DMS79 treated with DMSO at 0.1 percent for 48 hours (cell line): Measurements from ENCODE around the gene ADAMTS13.
A peak's percentile ranks its signal among the peaks of the same experiment; 100 is the strongest.
"Not testable (repeated sequence)": the region's sequence is repeated elsewhere in the genome, so short reads cannot be mapped to it uniquely, and the experiment has no call there.

Experiments used
- DNase-seq: peaks from one replicate; lab custom pipeline; 2025; lab: John Stamatoyannopoulos, UW

Gene ADAMTS13

GRCh38 chr9:133425049-133425632 is 3.0 kb downstream of the ADAMTS13 start:
- no peak for DNase-seq

GRCh38 chr9:133426011-133426410 is 3.8 kb downstream of the ADAMTS13 start:
- DNase-seq = no peak

GRCh38 chr9:133427658-133428348 is 5.6 kb downstream of the ADAMTS13 start:
- DNase-seq = no peak

- DNase-seq = no peak
Measured at GRCh38 chr9:133428617-133429101, 6.5 kb downstream of the ADAMTS13 start.

- DNase-seq = no peak
Measured at GRCh38 chr9:133429214-133429613, 7.0 kb downstream of the ADAMTS13 start.

GRCh38 chr9:133429641-133430161 is 7.5 kb downstream of the ADAMTS13 start:
- no peak for DNase-seq

- DNase-seq = no peak
Measured at GRCh38 chr9:133430244-133430643, 8.1 kb downstream of the ADAMTS13 start.

- no peak for DNase-seq
Measured at GRCh38 chr9:133433351-133433843, 11.2 kb downstream of the ADAMTS13 start.

GRCh38 chr9:133436681-133437080 is 14.5 kb downstream of the ADAMTS13 start:
- DNase-seq = no peak

- no peak for DNase-seq
Measured at GRCh38 chr9:133437753-133438531, 15.8 kb downstream of the ADAMTS13 start.

GRCh38 chr9:133439337-133439736 is 17.2 kb downstream of the ADAMTS13 start:
- no peak for DNase-seq

- no peak for DNase-seq
Measured at GRCh38 chr9:133440874-133441273, 18.7 kb downstream of the ADAMTS13 start.

GRCh38 chr9:133441571-133441970 is 19.4 kb downstream of the ADAMTS13 start:
- no peak for DNase-seq

GRCh38 chr9:133443248-133443647 is 21.1 kb downstream of the ADAMTS13 start:
- no peak for DNase-seq

GRCh38 chr9:133443982-133444381 is 21.8 kb downstream of the ADAMTS13 start:
- peak; percentile 59 for DNase-seq

GRCh38 chr9:133445293-133445969 is 23.3 kb downstream of the ADAMTS13 start:
- no peak for DNase-seq

- DNase-seq = no peak
Measured at GRCh38 chr9:133448487-133448972, 26.4 kb downstream of the ADAMTS13 start.

- DNase-seq = peak; percentile 38
Measured at GRCh38 chr9:133449760-133450159, 27.6 kb downstream of the ADAMTS13 start.

GRCh38 chr9:133451865-133452264 is 29.7 kb downstream of the ADAMTS13 start:
- DNase-seq = not testable (repeated sequence)

- DNase-seq = no peak
Measured at GRCh38 chr9:133452562-133452961, 30.4 kb downstream of the ADAMTS13 start.

- peak; percentile 34 for DNase-seq
Measured at GRCh38 chr9:133453651-133454050, 31.5 kb downstream of the ADAMTS13 start.

- no peak for DNase-seq
Measured at GRCh38 chr9:133454325-133454724, 32.2 kb downstream of the ADAMTS13 start.
